ENCODE data around the gene PUM1.
"Not testable (repeated sequence)": the region's sequence is repeated elsewhere in the genome, so short reads cannot be mapped to it uniquely, and the experiment has no call there.

Gene PUM1, protein sequence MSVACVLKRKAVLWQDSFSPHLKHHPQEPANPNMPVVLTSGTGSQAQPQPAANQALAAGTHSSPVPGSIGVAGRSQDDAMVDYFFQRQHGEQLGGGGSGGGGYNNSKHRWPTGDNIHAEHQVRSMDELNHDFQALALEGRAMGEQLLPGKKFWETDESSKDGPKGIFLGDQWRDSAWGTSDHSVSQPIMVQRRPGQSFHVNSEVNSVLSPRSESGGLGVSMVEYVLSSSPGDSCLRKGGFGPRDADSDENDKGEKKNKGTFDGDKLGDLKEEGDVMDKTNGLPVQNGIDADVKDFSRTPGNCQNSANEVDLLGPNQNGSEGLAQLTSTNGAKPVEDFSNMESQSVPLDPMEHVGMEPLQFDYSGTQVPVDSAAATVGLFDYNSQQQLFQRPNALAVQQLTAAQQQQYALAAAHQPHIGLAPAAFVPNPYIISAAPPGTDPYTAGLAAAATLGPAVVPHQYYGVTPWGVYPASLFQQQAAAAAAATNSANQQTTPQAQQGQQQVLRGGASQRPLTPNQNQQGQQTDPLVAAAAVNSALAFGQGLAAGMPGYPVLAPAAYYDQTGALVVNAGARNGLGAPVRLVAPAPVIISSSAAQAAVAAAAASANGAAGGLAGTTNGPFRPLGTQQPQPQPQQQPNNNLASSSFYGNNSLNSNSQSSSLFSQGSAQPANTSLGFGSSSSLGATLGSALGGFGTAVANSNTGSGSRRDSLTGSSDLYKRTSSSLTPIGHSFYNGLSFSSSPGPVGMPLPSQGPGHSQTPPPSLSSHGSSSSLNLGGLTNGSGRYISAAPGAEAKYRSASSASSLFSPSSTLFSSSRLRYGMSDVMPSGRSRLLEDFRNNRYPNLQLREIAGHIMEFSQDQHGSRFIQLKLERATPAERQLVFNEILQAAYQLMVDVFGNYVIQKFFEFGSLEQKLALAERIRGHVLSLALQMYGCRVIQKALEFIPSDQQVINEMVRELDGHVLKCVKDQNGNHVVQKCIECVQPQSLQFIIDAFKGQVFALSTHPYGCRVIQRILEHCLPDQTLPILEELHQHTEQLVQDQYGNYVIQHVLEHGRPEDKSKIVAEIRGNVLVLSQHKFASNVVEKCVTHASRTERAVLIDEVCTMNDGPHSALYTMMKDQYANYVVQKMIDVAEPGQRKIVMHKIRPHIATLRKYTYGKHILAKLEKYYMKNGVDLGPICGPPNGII
- total RNA-seq, result 74.8 to 146 (median 95.9) reads per million in 18 experiments

DNA sequence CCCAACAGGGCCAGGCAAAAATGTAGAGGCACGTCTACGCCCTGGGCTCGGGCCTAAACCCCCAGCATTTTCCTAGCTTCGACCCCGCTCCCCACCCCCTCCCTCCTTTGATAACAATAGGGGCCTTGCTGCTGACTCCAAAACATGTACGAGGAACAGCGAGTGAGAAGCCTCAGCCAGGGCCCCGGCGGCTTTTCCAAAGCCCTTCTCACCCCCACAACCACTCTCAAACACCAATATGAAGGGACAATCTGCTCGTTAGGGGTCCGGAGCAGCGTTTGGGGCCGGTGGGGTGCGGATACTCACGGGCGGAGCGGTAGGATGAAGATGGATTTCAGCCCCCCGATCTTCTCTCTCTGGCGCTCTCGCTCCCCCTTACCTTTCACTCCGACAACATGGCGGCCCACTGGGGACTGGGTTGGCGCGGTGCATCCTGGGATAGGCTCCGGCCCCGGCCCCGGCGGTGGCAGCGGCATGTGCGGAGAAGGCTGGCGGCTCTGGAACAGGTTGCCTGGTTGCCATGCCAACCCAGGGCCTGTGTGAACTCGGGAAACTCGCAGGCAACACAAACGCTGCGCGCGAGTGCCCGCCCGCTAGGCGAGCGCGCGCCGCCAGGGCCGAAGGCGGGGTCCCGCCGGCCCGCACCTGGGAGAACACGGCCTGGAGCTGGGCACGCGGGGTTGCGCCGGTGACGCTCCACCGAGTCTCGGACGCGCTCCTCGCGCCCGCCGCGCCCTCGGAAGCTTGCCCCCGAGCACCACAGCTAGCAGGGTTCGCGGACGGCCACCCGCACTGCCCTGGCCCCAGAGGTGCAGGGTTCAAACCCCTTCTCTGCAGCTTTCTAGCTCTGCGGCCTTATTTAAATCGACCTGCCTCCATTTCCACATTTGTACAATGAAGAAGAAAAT is at the start of gene PUM1:
Gene PUM1 (minus strand): TSS at position 408 of the 908 bp plus-strand sequence. CDS start 6,151 bp downstream, outside the sequence.
- peak; percentile 95 for DNase-seq

DNA sequence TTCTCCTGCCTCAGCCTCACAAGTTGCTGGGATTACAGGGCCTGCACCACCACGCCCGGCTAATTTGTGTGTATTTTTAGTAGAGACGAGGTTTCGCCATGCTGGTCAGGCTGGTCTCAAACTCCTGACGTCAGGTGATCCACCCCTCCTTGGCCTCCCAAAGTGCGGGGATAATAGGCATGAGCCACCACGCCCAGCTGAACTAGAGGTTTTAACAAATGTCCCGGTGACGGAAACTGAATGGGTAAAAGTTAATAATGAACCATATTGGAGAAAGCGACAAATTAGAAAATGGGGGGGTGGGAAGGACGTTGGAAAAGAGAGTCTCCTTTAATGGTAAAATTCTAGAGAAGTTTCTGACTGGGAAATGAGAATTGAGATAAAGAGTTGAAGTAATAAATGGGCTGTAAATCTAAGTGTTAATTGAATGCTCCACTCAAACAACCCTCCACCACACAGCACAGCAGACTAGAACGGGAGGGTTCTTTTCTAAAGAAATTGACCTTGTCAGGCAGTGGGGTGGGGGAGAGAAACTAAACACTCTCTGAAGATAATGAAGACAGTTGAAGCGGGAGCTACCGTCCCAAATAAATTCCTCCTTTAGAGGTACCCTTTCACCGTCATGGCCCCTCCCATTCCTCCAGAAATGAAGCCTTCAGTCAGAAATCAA is 46.9 kb upstream of the PUM1 start:
- no peak for DNase-seq

DNA sequence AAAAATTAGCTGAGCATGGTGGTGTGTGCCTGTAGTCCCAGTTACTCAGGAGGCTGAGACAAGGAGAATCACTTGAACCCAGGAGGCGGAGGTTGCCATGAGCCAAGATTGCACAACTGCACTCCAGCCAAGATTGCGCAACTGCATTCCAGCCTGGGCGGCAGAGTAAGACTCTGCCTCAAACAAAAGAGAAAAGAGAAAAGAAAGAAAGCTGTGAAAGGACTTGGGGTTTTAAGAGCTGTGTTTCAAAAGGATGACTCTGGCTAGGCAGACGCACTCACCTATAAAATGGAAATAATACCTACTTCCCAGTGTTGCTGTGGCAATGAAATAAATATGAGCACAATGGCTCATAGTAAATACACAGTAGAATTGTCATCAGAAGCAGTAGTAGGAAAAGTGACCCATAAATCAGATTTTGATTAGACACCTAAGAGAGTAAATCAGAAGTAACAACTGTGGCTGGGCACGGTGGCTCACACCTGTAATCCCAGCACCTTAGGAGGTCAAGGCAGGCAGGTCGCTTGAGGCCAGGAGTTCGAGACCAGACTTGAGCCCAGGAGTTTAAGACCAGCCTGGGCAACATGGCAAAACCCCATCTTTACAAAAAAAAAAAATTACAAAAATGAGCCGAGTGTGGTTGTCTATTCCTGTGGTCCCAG is 45.9 kb upstream of the PUM1 start:
- peak; percentile 28 to 62 for DNase-seq

DNA sequence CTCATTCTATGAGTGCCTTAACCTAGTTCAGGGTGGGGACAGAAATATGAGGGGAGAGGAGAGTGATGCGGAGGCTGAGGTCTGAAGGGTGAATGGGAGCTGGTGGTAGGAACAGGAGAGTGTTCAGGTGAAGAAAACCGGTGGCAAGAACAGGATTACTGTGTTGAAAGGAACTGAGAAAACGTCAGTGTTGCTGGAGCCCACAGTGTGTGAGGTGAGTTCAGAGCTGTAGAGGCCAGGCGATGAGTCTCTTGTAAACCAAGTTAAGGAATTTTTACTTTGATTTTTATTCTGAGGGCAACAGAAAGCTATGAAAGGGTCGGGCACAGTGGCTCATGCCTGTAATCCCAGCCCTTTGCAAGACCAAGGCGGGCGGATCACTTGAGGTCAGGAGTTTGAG is 45.3 kb upstream of the PUM1 start:
- no peak for DNase-seq

DNA sequence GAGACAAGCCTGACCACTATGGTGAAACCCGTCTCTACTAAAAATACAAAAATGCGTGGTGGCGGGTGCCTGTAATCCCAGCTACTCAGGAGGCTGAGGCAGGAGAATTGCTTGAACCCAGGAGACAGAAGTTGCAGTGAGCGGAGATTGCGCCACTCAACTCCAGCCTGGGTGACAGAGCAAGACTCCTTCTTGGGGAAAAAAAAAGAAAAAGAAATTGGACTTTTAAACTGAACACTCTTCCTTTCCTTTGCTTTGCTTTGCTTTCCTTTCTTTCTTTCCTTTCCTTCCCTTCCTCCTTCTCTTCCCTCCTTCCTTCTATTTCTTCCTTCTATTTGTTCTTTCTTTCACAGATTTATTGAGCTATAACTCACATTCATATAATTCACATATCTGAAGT is 43.3 kb upstream of the PUM1 start:
- peak; percentile 42 to 43 for DNase-seq

DNA sequence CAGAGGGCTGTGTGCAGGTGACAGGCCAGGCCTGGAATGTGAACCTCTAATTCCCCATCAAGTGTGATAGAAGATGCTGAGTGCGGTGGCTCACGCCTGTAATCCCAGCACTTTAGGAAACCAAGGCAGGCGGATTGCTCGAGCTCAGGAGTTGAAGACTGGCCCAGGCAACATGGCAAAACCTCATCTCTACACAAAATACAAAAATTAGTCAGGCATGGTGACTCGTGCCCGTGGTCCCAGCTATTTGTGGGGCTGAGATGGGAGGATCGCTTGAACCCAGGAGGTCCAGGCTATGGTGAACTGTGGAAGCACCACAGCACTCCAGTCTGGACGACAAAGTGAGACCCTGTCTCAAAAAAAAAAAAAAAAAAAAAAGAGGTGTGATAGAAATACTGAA is 40.1 kb upstream of the PUM1 start:
- no peak for DNase-seq

DNA sequence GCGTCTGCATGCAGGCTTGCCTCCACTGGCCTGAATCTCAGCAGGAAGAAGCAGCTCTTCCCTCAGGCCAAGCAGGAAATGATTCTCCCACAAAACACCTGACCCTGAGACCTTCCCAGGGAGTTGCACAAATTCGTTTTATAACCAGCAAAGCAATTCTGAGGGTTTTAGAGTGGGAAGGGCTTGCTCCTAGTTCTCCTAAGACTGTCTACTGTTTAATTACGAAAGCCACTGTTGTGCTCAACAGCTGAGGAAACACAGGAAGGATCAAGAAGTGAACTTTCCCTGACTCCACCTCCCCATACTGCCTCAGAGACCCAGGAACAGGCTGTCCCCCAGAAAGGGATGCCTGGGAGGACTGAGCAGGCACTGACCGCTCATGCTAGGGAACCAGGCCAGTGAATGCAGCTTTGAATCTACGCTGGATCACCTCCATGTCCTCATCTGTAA is 37.0 kb upstream of the PUM1 start:
- DNase-seq, result peak; percentile 91 to 94

DNA sequence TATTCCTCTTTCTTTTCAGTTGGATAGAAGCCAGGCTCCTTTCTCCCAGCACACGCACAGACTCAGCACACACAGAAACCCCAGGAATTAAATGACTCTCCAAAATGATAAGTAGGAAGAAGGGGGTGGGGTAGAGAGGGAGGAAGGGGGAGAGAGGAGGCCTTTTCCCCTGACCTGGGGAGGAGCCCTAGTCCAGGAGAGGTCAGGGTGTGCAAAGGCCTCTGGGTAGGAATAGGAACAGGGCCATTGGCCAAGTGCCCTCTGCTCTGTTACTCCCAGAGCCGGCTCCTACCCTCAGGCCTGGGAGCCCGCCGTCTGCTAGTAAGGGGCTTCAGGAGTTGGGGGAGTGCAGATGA is 35.6 kb upstream of the PUM1 start:
- DNase-seq, result no peak

DNA sequence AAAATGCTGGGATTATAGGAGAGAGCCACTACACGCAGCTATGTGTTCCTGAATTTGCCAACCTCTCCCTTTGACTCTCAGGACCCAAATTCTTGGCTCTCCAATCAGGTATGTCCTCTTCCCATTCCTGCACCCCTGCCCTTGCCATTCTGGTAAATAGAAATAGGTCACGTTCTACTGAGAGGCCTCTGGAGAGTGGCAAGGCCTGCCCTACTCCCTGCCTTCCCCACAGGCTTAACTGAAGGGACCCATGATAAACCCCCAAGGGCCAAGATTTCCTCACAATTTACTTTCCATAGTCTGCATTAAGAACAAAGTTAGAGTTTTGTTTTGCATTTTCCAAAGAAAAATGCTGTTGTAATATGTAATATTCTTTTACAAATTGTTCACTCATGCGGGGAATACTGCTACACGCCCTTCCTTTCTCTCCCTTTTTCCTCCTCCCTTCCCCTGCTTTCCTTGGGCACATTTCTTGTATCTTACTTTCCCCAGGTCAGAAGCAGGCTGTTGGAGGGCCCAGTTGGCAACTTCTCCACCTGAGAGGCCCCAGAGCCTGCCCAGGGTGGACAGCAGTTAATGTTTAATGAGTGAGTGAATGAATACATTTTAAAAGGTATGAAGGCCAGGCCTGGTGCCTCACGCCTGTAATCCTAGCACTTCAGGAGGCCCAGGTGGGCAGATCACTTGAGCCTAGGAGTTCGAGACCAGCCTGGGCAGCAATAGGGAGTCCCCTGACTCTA is 33.9 kb upstream of the PUM1 start:
- DNase-seq, result no peak

DNA sequence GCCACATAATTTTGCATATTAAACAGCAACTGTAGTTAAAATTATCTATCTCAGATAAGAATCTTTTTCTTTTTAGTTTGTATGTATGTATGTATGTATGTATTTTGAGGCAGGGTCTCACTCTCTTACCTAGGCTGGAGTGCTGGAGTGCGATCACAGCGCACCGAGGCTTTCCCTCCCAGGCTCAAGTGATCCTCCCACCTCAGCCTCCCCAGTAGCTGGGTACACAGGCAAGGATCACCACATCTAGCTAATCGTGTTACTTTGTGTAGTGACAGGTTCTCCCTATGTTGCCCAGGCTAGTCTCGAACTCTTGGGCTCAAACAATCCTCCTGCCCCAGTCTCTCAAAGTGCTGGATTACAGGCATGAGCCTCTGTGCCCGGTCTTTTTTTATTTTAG is 30.5 kb upstream of the PUM1 start:
- DNase-seq, result no peak

DNA sequence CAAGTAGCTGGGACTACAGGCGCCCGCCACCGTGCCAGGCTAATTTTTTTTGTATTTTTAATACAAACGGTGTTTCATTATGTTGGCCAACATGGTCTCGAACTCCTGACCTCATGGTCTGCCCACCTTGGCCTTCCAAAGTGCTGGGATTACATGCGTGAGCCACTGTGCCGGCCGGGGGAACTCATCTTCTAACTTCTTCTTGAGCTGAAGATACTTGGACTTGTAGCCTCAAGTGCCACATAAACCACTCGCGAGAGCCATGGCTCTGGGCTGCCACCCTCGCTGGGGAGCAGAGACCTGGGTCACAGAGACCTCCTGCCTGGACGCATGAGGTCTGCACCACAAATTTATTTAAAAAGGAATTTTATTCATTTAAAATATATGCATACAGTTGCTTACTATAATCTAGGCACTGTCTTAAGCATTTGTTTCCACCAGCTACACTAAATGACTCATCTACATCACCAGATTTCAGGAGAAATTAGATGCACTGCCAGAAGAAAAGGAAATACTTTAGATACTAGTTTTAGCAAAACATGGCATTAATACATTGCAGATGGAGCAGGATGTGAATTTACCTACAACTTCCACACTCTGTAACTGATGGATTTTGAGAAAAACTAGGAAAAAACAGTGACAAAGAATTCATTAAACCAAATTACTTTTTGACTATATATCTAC is 29.9 kb upstream of the PUM1 start:
- no peak for DNase-seq

DNA sequence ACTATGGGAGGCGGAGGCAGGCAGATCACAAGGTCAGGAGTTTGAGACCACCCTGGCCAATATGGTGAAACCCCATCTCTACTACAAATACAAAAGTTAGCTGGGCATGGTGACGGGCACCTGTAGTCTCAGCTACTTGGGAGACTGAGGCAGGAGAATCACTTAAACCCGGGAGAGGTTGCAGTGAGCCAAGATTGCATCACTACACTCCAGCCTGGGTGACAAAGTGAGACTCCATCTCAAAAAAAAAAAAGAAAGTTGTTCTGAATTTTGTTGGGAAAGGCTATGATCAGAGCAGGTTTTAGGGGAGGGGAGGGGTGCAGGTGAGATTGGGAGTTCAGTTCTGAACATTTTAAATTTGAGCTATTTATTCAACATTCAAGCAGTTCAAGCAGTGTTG is 22.6 kb upstream of the PUM1 start:
- DNase-seq, result not testable (repeated sequence)

DNA sequence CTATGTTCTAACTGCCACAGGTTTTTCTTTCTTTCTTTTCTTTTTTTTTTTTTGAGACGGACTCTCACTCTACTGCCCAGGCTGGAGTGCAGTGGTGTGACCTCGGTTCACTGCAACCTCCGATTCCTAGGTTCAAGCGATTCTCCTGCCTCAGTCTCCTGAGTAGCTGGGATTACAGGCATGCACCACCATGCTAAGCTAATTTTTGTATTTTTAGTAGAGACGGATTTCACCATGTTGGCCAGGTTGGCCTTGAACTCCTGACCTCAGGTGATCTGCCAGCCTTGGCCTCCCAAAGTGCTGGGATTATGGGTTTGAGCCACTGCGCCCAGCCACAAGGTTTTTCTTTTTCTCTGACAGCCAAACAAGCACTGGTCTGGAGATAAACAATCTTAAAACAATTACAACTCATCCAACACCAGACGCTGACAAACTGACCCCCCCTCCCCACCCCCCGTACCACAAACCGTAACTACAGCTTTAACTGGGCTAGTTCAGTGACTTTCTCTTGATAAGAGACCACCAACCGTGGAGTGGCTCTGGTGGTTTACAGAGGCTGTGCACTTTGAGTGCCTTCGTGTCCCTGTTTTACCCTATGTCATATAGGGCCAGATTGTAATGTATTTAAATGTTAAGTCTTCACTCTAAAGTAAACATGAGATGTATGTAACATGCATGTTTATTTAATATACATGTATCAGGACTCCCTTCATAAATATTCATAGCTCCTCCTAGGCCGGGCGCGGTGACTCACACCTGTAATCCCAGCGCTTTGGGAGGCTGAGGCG is 19.5 kb upstream of the PUM1 start:
- no peak for DNase-seq

DNA sequence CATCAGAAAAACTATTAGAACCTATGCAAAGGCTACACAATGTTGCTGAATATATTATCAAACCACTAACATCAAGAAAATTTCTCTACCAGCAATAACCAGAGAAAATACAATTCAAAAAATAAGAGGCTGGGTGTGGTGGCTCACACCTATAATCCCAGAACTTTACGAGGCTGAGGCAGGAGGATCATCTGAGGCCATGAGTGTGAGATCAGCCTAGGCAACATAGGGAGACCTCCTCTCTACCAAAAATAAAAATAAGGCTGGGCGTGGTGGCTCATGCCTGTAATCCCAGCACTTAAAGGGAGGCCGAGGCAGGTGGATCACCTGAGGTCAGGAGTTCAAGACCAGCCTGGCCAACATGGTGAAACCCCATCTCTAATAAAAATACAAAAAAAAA is 16.9 kb upstream of the PUM1 start:
- no peak for DNase-seq

DNA sequence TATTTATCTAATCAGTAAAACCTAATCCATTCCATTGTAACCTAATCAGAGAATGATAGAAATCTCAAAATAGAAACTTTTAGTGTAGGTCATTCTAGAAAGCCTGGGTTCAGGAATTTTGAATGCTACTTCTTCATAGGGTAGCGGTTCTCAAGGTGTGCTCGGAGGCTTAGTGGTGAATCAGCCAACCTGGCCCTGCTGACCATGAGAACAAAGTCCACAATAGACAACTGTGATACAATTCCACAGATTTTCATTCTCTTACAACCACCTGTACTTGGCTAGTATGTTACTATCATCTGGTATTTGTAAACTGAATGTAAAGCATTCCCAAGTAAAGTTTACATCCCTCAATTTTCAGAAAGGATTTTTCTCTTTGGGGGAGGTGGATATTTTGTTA is 7.5 kb upstream of the PUM1 start:
- DNase-seq, result no peak

DNA sequence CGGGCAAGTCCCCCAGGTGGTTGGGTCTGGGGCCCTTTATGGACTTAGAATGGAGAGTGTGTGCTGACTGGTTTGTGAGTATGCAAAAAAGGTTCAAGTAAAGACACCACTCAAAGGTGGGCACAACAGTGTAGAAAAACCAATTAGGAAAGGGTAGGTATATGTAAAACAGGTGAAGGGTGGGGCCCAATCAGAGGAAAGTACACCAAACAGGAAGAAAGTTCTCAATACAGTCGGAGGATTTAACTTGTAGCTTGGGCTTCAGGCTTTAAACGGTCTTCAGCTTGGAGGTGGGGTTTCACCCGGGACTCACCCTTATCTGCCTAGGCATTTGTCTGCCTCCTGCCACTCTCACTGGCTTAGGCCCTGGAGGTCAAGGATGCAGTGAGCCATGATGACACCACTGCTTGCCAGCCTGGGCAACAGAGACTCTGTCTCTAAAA is 6.8 kb upstream of the PUM1 start:
- no peak for DNase-seq

DNA sequence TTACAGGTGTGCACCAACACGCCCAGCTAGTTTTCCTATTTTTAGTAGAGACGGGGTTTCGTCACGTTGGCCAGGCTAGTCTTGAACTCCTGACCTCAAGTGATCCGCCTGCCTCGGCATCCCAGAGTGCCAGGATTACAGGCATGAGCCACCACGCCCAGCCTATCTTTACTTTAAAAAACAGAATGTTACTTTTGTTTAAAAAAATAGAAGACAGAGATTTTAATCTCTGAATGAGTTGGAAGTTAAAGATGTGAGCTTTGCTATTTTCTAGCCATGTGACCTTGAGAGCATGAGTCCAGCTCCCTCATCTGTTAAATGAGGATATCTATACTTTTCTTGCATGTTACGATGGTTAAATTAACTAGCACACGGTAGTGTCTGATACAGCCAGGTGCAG is 3.9 kb upstream of the PUM1 start:
- no peak for DNase-seq

DNA sequence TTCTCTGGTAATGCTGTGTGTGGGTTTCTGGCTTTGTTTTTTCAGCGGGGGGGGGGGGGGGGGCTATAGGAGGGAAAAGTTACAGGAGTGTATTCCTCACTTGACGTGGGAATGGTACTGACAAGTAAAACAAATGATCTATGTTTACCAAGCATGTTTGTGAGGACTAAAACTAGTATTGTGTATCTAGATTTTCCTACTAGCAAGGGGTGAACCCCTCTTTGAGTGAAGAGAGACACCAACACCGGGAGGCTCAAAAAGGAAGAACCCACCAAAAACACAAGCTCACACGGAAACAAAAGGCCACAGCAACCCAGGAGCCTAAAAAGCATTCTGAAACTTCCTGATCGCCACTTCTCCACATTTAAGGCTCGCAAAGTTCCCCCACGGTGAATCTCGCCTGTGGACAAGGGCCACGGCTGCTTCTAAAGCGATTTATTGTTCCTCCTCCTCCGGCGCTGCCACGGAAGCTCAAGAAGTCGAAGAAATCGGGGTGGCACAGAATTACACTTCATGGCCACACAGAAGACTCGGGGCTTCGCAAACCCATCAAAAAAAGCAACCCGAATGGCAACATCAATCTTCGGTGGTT is 703 bp downstream of the PUM1 start:
- DNase-seq, result peak; percentile 34 to 61

All from inflammatory macrophage (primary cell).